ENCODE data around the gene ZBTB46. TPM values are rescaled to one million over a fixed set of nuclear protein-coding genes. Genes with fewer than 3 reads are reported as not detected.

Gene ZBTB46
- total and polyA plus RNA-seq, 10 of the 15 experiments (the other 5 are each of a cell fraction or from before 2014, with no cell fraction given) = 0.15 to 0.92 (median 0.34) TPM

GRCh38 chr20:63836458-63837344 lies 5.6 kb upstream of the ZBTB46 start:
- H3K4me1 ChIP-seq (ENCODE audit: control insufficient read depth, insufficient read depth, low read length) = no peaks in the 10 kb centered on the region
- H4K20me1 ChIP-seq (ENCODE audit: control insufficient read depth, insufficient read depth) = no peaks in the 10 kb centered on the region
- no peak overlapping the region for H3K4me2 ChIP-seq (ENCODE audit: control insufficient read depth, insufficient read depth)
- ATAC-seq (no peak), DNase-seq (ENCODE audit: low read depth, low spot score) (no peak), FAIRE-seq (no peak)
- H3K79me2 ChIP-seq (ENCODE audit: control insufficient read depth, insufficient read depth, low read length) = no peaks in the 10 kb centered on the region
- intact Hi-C loops (cut with micrococcal nuclease; ENCODE audit: unreplicated experiment) (no loop called here), in situ Hi-C loops (cut with MboI) (no loop called here)
- H2AFZ ChIP-seq (ENCODE audit: control insufficient read depth, low read depth, low read length) = no peak overlapping the region
- ChIA-PET SMC1A (ENCODE audit: uncharacterized antibody, unreplicated experiment) (no interaction called here), RAD21 (ENCODE audit: unreplicated experiment) (no interaction called here), CTCF (interaction anchor here (0.5 kb wide), 1 partner anchor 77 kb away, joined by 3 read pairs; no protein-coding TSS in a partner anchor), POLR2A (no interaction called here)
- BruUV-seq (replicated peaks) = no TSS peak
- no peaks in the 10 kb centered on the region; a peak in 1 of 4 replicates for H3K27me3 ChIP-seq (replicated peaks in 1 of 2; ENCODE audit: control insufficient read depth in 2 of 2, insufficient read depth in 2 of 2, low read length in 1 of 2)
- no peak overlapping the region for H3K27ac ChIP-seq (ENCODE audit: control insufficient read depth, insufficient read depth)
- H3K9ac ChIP-seq (ENCODE audit: control insufficient read depth, insufficient read depth, low read length) = no peak overlapping the region
- WGBS (ENCODE audit: insufficient coverage, insufficient replicate concordance, low lambda C conversion rate, missing lambda C conversion rate) = 53% methylated on average over 17 of the region's 27 CpGs
- no peaks in the 10 kb centered on the region for H3K9me3 ChIP-seq (replicated peaks; ENCODE audit: control insufficient read depth, insufficient read depth, low read length)
- no peaks in the 10 kb centered on the region for H3K36me3 ChIP-seq (ENCODE audit: control insufficient read depth in 2 of 2, insufficient read depth in 2 of 2, low read length in 1 of 2)
- H3K4me3 ChIP-seq = no peak overlapping the region
- TF ChIP-seq BCLAF1 (IDR thresholded peaks at IDR 0.05) = no peak
- TF ChIP-seq ZZZ3 (IDR thresholded peaks at IDR 0.05; ENCODE audit: control insufficient read depth, insufficient read length, low read depth) = no peak
- TF ChIP-seq RAD21 (IDR thresholded peaks at IDR 0.05; ENCODE audit: insufficient read depth, low read depth, low read length) = no peak
- no peak for TF ChIP-seq GABPA (IDR thresholded peaks at IDR 0.05; ENCODE audit: low read depth)
- TF ChIP-seq NR2C1 (IDR thresholded peaks at IDR 0.05) = no peak
- no peak for TF ChIP-seq HDAC6 (IDR thresholded peaks at IDR 0.05; ENCODE audit: unreplicated experiment)
- no peak for TF ChIP-seq TBL1XR1 (IDR thresholded peaks at IDR 0.05; ENCODE audit: low read depth, low read length)
- TF ChIP-seq, protein P1, sequence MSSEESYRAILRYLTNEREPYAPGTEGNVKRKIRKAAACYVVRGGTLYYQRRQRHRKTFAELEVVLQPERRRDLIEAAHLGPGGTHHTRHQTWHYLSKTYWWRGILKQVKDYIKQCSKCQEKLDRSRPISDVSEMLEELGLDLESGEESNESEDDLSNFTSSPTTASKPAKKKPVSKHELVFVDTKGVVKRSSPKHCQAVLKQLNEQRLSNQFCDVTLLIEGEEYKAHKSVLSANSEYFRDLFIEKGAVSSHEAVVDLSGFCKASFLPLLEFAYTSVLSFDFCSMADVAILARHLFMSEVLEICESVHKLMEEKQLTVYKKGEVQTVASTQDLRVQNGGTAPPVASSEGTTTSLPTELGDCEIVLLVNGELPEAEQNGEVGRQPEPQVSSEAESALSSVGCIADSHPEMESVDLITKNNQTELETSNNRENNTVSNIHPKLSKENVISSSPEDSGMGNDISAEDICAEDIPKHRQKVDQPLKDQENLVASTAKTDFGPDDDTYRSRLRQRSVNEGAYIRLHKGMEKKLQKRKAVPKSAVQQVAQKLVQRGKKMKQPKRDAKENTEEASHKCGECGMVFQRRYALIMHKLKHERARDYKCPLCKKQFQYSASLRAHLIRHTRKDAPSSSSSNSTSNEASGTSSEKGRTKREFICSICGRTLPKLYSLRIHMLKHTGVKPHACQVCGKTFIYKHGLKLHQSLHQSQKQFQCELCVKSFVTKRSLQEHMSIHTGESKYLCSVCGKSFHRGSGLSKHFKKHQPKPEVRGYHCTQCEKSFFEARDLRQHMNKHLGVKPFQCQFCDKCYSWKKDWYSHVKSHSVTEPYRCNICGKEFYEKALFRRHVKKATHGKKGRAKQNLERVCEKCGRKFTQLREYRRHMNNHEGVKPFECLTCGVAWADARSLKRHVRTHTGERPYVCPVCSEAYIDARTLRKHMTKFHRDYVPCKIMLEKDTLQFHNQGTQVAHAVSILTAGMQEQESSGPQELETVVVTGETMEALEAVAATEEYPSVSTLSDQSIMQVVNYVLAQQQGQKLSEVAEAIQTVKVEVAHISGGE (CRISPR knock-in tag; IDR thresholded peaks at IDR 0.05) = no peak
- TF ChIP-seq CHD1 (IDR thresholded peaks at IDR 0.05; ENCODE audit: low read depth, low read length) = no peak
- TF ChIP-seq ZNF622 (IDR thresholded peaks at IDR 0.05) = no peak
- TF ChIP-seq RFX5 (IDR thresholded peaks at IDR 0.05; ENCODE audit: low read depth, low read length) = no peak
- no peak for TF ChIP-seq USF1 (IDR thresholded peaks at IDR 0.05; ENCODE audit: borderline replicate concordance, extremely low read length, insufficient read depth, low read depth, low read length)
- no peak for TF ChIP-seq TAF1 (IDR thresholded peaks at IDR 0.05; ENCODE audit: borderline replicate concordance, low read depth, low read length)
- no peak for TF ChIP-seq LARP7 (IDR thresholded peaks at IDR 0.05)
- no peak for TF ChIP-seq ASH2L (IDR thresholded peaks at IDR 0.05; ENCODE audit: borderline replicate concordance, low read depth)
- no peak for TF ChIP-seq ESRRA (IDR thresholded peaks at IDR 0.05; ENCODE audit: low read length)

Measured in GM12878 (cell line).